HL-60/S4 treated with retinoic acid at 250 ng/mL for 4 days and 3 days (cell line): Measurements from ENCODE around the gene UGT1A9.
"Not testable (repeated sequence)": the region's sequence is repeated elsewhere in the genome, so short reads cannot be mapped to it uniquely, and the experiment has no call there.

Source experiments
- in situ Hi-C: fragments of 300-500 bp; cut with MboI; formaldehyde crosslinking; loops from 2 replicates; pipeline ENCODE4 v1.7.0; 2022; ENCODE audit warnings: low sequenced_read_pairs

The UGT1A9 gene

GRCh38 chr2:233708942-233709341 lies 37.2 kb downstream of the UGT1A9 start:
- in situ Hi-C loops, result no loop called here

- in situ Hi-C loops, result no loop called here
These were observed 39.8 kb downstream of the UGT1A9 start for GRCh38 chr2:233711312-233712008.

GRCh38 chr2:233712611-233713261 lies 41.0 kb downstream of the UGT1A9 start, which contains the start of gene UGT1A5:
TSS of gene UGT1A5 (plus strand) at chr2:233712907. CDS start at chr2:233712992, 85 bp downstream.
- in situ Hi-C loops, result no loop called here

- in situ Hi-C loops, result no loop called here
These were observed 41.5 kb downstream of the UGT1A9 start for GRCh38 chr2:233713262-233713615.

GRCh38 chr2:233714121-233714520 lies 42.4 kb downstream of the UGT1A9 start:
- in situ Hi-C loops, result no loop called here

GRCh38 chr2:233718552-233718951 lies 46.9 kb downstream of the UGT1A9 start, which contains the start of gene UGT1A4:
TSS of gene UGT1A4 (plus strand) at chr2:233718736. CDS start at chr2:233718821, 85 bp downstream.
- in situ Hi-C loops, result no loop called here

GRCh38 chr2:233728723-233729301 lies 57.1 kb downstream of the UGT1A9 start, which contains the start of gene UGT1A3:
TSS of gene UGT1A3 (plus strand) at chr2:233729042. CDS start at chr2:233729127, 85 bp downstream.
- in situ Hi-C loops, result no loop called here

- in situ Hi-C loops, result not testable (repeated sequence)
These were observed 65.4 kb downstream of the UGT1A9 start for GRCh38 chr2:233736868-233737653.

GRCh38 chr2:233740870-233741269 lies 69.2 kb downstream of the UGT1A9 start:
- in situ Hi-C loops, result no loop called here

- in situ Hi-C loops, result no loop called here
These were observed 72.0 kb downstream of the UGT1A9 start for GRCh38 chr2:233743464-233744259.

- in situ Hi-C loops, result no loop called here
These were observed 73.5 kb downstream of the UGT1A9 start for GRCh38 chr2:233745073-233745755.

GRCh38 chr2:233745838-233746237 lies 74.1 kb downstream of the UGT1A9 start:
- in situ Hi-C loops, result not testable (repeated sequence)

GRCh38 chr2:233746475-233747282 lies 75.0 kb downstream of the UGT1A9 start:
- in situ Hi-C loops, result no loop called here

GRCh38 chr2:233747283-233747544 lies 75.5 kb downstream of the UGT1A9 start:
- in situ Hi-C loops, result no loop called here

GRCh38 chr2:233750689-233751088 lies 79.0 kb downstream of the UGT1A9 start:
- in situ Hi-C loops, result not testable (repeated sequence)

GRCh38 chr2:233751212-233752009 lies 79.7 kb downstream of the UGT1A9 start:
- in situ Hi-C loops, result not testable (repeated sequence)

GRCh38 chr2:233754872-233755611 lies 83.3 kb downstream of the UGT1A9 start:
- in situ Hi-C loops, result no loop called here
